HG03354 (cell line): Measurements from ENCODE around the gene ASCC3.

ENCODE experiments used
- ATAC-seq: cut with Tn5 transposase; IDR thresholded peaks from one replicate; pipeline ENCODE4 v1.9.1; 2021; ENCODE audit warnings: mild to moderate bottlenecking; ENCODE audit not compliant: unreplicated experiment, poor library complexity, severe bottlenecking

Gene ASCC3, protein sequence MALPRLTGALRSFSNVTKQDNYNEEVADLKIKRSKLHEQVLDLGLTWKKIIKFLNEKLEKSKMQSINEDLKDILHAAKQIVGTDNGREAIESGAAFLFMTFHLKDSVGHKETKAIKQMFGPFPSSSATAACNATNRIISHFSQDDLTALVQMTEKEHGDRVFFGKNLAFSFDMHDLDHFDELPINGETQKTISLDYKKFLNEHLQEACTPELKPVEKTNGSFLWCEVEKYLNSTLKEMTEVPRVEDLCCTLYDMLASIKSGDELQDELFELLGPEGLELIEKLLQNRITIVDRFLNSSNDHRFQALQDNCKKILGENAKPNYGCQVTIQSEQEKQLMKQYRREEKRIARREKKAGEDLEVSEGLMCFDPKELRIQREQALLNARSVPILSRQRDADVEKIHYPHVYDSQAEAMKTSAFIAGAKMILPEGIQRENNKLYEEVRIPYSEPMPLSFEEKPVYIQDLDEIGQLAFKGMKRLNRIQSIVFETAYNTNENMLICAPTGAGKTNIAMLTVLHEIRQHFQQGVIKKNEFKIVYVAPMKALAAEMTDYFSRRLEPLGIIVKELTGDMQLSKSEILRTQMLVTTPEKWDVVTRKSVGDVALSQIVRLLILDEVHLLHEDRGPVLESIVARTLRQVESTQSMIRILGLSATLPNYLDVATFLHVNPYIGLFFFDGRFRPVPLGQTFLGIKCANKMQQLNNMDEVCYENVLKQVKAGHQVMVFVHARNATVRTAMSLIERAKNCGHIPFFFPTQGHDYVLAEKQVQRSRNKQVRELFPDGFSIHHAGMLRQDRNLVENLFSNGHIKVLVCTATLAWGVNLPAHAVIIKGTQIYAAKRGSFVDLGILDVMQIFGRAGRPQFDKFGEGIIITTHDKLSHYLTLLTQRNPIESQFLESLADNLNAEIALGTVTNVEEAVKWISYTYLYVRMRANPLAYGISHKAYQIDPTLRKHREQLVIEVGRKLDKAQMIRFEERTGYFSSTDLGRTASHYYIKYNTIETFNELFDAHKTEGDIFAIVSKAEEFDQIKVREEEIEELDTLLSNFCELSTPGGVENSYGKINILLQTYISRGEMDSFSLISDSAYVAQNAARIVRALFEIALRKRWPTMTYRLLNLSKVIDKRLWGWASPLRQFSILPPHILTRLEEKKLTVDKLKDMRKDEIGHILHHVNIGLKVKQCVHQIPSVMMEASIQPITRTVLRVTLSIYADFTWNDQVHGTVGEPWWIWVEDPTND (N-terminal part only)

DNA sequence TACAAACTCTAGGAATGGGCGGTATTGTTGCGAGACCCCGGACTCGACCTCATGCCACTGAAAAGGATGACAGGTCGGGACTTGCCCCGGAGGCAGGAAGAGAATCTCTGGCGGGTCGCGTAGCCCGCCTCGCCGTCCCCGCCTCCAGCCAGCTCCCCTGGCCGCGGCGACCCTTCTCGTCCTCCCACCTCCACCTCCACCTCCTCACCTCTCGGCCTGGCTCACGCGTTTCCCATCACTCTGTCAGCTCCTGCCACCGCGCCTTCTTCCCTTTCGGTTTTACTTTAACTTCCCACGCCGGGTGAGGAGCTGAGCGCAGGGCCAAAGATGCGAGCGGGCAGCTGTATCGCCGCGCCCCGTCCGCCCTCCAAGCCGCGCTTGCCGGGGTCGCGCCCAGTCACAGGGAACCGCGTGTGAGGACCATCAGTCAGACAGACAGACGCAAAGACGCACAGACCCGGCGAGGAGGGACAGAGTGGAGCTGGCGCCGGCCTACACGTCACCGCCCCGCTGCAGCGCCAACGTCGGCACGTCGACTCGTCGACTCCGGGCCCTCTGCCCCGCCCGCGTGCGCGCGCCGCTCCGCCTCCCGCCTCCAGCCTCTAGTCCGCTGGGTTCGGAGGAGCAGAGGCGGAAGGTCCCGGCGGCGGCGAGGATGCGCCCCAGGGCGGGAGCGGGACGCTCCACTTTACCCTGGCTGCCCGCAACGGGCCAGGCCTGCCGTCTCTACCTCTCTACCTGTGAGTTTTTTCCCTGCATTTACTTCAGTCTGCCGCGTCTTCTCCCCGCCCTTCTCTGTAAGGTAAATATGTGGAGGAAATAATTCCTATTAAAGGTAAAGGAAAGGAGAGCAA lies at the start of gene ASCC3:
Gene ASCC3, minus strand, starts transcription at position 477 of the 854 bp plus-strand sequence. CDS start 13,332 bp downstream, outside the sequence.
- ATAC-seq, result peak; percentile 97

DNA sequence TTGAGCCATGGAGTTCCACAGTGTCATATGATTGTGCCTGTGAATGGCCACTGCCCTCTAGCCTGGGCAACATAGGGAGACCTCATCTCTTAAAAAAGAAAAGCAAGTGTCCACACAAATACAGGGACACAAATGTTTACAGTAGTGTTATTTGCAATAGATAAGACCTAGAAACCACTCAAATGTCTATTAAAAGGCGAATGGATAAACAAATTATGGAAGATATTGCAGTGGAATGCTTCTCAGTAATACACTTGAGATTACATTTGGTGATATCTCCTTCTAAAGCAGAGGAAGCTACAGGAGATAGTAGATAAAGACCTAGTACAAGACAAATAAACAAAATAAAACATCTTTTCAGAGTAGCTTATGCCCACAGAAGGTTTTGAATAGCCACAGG lies 44.6 kb upstream of the ASCC3 start:
- ATAC-seq, result no peak

DNA sequence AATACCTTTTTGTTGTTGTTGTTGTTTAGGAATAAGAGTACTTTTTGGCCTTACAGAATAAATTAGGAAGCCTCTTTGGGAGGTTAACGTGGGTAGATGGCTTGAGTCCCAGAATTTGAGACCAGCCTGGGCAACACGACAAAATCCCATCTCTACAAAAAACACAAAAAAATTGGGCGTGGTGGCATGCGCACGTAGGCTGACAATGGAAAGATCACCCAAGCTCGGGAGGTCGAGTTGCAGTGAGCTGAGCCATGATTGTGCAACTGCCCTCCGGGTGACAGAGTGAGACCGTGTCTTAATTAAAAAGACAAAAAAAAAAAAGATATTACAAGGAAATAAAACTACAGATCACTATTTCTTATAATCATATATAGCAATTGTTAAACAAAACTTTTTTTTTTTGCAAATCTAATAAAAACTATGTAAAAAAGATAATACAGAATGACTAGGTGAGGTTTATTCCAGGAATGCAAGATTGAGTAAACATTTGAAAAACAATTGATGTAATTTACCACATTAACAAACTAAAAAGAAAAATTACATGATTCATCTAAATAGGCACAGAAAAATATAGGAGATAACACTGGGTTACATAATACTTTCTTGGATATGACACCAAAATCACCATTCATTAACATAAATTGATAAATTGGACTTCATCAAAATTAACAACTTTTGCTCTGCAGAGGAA lies 43.6 kb upstream of the ASCC3 start:
- no peak for ATAC-seq

DNA sequence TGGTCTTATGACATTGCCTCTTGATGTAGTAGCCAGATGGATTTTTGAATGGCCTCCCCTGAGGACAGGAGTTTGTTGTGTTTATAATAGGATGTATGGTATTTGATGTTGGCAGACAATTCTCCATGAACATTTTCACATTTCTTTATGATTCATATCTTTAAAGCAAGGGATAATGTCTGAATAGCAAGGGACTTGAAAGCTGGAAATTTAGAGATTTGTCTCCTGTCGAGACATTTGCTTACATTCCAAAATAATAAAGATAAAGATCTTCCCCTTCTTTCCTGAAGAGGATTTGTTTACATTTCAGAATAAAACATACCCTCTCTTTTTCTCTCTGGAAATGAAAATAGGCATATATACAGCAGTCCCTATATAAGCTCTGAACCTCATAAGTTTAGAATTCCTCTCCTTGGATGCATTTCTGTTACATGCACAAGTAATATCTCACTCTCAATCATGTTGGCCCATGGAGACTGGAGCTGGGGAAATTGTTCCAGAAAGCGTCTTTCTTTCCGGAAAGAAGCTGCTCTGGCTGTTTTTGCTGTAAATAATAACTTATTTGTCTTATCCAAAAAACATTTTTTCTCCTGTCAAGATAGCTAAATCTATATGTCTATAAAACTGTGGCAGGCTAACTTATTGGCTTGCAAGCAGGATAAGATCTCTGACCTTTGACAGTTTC lies 42.5 kb upstream of the ASCC3 start:
- ATAC-seq, result no peak

DNA sequence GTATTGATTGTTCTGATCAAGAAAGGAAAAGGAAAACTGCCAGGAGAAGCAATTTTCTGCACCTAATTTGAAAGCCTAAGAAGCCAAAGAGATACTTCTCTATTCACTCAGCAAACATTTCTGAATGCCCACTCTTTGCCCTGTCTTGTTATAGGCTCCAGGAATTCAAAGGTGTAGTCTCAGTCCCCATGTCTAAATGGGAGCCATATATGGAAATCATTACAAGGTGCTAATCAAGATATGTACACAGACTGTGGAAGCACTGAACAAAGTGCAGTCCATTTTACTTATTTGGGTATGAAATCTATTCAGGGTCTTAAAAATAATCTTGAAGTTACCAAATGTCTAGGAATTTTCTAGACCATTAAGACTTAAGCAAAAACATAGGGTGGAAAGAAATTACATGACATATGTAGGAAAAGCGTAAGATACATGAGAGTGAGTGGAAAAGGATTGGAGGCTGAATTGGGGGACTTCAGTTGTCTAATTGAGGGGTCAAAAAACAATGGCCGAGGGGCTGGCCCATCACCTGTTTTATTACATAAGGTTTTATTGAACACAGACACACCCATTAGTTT lies 39.0 kb upstream of the ASCC3 start:
- no peak for ATAC-seq

DNA sequence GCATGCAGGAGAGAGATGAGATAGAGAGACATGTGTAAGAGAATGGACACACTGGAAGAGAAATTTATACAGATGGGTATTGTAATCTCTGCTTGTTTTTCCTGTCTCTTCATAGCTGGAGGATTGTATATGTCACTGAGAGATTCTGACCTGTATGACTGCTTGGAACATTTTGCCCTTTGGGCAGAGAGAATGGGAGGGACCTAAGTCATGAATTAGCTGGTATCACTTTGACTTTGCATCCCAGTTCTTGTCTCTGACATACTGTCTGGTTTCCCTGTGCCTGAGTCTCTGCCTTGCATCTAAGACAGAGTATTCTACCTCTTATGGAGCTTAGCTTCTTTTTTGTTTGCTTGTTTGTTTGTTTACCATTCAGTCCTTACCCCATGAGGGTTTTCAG lies 37.0 kb upstream of the ASCC3 start:
- ATAC-seq, result no peak

DNA sequence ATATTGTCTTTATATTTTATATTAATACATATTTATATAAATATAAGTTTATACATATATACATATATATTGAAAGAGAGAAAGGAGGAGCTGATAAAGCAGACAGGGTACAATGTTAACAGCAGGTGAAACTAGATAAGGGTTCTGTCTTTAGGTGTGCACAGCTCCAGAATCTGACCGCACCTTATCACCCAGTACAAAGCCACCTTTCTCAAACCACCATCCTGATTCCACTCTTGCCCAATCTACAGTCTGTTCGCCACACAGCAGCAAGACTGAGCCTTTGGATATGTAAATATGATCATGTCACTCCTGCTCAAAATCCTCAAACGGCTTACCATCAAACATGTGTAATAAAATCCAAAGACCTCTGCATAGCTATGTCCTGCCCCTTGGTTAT lies 34.7 kb upstream of the ASCC3 start:
- no peak for ATAC-seq

DNA sequence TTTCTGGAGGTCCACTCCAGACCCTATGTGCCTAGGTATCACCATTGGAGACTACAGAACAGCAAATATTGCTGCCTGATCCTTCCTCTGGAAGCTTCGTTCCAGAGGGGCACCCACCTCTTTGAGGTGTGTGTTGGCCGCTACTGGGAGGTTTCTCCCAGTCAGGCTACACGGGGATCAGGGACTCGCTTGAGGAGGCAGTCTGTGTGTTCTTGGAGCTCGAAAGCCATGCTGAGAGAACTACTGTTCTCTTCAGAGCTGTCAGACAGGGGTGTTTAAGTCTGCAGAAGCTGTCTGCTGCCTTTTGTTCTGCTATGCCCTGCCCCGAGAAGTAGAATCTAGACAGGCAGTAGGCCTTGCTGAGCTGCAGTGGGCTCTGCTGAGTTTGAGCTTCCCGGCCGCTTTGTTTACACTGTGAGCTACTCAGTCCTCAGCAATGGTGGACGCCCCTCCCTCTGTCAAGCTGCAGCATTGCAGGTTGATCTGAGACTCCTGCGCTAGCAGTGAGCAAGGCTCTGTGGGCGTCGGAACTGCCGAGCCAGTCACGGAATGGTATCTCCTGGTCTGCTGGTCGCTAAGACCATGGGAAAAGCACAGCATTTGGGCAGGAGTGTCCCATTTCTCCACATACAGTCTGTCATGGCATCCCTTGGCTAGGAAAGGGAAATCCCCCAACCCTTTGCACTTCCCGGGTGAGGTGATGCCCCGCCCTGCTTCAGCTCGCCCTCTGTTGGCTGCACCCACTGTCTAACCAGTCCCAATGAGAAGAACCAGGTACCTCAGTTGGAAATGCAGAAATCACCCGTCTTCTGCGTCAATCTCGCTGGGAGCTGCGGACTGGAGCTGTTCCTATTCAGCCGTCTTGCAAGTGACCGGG lies 32.5 kb upstream of the ASCC3 start:
- no peak for ATAC-seq

DNA sequence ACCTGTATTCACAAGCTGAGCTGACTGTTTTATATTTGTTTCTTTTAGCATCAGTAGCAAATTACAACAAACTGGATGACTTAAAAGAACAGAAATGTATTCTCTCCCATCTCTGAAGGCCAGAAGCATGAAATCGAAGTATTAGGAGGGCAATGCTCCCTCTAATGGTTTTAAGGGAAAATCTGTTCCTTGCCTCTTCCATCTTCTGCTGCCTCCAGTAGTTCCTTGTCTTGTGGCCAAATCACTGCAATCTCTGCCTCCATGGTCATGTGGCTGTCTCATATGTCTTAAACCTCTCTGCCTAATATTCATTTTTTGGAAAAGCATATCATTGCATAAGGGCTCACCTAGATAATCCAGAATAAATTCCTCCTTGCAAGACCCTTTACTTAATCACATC lies 25.2 kb upstream of the ASCC3 start:
- ATAC-seq, result no peak

DNA sequence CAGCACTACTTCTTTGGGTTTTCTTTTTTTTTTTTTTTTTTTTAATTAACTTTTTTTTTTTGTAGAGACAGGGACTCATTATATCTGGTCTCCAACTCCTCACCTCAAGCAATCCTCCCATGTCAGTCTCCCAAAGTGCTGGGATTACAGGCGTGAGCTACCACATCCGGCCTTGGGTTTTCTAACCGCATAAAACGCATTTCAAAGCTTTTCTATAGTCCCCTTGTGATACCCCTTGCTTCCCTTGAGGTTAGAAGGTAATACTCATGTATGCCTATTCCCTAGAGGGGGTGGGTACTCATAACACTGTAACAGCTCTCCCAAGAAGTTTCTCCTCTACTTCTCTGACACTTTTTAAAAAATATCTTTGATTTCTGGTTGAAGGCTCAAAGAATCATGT lies 23.9 kb upstream of the ASCC3 start:
- ATAC-seq, result no peak

DNA sequence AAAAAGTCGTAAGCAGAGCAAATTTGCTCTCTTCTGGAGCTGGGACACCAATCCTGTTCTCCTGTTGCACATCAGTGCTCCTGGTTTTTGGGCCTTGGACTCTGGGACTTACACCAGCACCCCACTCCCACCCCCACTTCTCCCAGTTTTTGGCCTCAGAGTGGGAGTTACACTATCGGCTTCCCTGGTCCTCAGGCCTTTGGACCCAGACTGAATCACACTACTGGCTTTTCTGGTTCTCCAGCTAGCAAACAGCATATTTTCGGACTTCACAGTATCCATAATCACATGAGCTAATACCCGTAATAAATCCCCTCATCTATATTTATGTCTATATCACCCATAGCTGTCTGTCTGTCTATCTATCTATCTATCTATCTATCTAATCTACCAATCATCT lies 23.2 kb upstream of the ASCC3 start:
- no peak for ATAC-seq

DNA sequence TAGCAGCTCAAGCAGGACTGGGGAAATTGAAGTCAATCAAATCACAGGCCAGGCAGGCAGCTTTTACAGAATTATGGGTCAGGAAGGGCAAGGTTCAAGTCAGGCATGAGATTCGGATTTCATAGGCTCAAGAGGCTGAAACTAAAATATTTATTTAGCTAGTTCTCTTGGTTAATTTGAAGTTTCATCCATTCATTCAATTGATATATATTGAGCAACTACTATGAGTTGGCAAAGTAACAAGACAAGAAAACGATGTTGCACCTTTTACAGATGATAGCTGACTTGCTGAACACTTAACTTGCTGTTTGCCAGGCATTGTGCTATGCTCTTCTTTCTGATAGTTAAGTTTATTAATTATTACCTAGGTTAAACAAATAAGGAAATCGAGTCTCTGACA lies 20.5 kb upstream of the ASCC3 start:
- no peak for ATAC-seq

DNA sequence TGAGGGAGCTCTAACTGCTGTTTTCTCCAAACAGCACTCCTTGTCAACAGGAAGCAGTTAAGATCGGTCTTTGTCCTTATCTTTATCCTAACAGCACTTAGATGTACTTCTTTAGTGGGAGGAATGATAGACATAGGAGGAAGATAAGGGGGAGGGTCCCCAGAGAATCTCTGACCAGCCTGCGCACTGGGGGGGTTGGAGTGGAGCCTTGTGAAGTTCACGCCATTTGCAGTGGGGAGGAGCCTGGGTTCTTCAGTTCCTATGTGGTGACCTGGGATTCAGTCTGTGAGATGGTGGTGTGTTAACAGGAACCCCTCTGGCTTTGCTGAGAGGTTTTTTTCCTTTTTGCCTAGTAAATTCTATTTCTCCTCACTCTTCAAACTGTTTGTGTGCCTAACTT lies 18.1 kb upstream of the ASCC3 start:
- no peak for ATAC-seq

DNA sequence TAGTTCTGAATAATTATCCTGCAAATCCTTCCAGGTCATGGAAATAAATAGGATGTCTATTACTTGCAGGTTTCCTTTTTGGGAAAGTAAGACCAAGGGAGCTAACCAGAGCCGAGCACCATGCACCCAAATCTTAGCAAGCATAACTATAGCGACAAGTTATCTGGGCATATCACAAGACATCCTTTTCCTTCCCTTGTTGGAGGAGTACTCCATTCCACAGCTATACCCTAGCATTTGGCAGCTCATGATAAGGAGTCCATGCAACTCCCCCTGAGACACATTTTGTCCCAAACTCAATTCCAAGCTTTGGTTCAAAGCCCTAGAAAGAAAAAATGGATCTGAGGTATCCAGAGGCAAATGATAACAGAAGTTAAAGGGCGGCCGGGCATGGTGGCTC lies 16.5 kb upstream of the ASCC3 start:
- no peak for ATAC-seq

DNA sequence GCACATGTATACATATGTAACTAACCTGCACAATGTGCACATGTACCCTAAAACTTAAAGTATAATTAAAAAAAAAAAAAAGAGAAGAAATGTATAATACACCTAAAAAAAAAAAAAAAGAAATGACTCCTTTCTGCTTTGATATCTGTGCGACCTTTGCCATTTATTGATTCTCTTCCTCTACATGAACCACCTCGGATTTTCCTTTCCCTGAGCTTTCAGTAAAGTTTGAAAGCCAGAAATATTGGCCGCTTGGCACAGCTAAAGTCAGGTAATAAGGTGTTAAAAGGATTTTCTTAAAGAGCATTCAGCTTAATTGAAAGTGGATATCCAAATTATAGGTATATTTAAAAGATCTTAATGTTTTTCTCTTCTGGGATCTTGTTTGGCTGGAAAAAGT lies 12.6 kb upstream of the ASCC3 start:
- ATAC-seq, result no peak

DNA sequence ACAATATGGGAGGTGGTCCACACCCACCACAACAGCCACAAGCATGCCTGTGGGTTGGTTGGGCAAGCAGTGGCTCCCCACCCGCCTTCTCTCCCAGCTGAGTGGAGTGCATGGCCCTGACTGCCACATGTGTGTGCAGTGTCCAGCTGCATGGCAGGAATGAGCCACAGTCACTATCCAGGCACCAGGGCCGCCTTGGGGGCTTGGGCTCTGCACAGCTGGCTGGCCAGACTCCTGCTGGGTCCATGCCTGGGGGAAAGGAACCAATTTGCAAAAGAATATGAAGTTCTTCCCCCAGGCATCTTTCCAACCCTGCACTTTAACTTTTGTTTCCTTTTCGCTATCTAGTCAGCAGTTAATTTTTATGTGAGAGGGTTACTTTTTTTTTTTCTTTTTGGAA lies 11.6 kb upstream of the ASCC3 start:
- no peak for ATAC-seq

DNA sequence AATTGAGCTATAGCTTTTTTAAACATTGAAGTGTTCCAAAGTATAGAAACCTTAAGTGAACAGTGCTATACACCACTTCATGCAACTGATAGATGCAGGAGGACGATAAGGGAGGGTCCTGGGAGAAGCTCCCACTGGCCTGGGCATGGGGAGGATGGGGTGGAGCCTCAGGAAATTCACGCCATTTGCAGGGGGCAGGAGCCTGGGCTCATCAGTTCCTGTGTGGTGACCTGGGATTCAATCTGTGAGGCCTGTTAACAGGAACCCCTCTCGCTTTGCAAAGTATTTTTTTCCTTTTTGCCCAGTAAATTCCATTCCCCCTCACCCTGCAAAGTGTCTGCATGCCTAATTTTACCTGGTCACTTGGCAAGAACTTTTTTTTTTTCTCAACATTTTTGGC lies 11.0 kb upstream of the ASCC3 start:
- no peak for ATAC-seq
